NB4 (cell line): ENCODE data around the gene SURF4.

Experiments
- DNase-seq: peaks from one replicate; pipeline ENCODE4 v3.0.0; 2010; ENCODE audit warnings: low read depth
- H3K4me3 ChIP-seq: one replicate; pipeline ENCODE4 v1.5.1; 2011; ENCODE audit warnings: mild to moderate bottlenecking, low read depth, low read length, moderate library complexity
- MYC ChIP-seq: IDR thresholded peaks from 2 replicates; pipeline ENCODE4 v1.6.1; 2011; ENCODE audit warnings: low read depth, low read length
- POLR2A ChIP-seq: IDR thresholded peaks from 2 replicates; pipeline ENCODE4 v1.6.1; 2011; ENCODE audit warnings: mild to moderate bottlenecking; ENCODE audit not compliant: insufficient read length; ENCODE audit errors: extremely low read depth
- TF ChIP-seq, protein P1 (sequence below): IDR thresholded peaks from one replicate; pipeline ENCODE4 v1.5.1; 2012; ENCODE audit warnings: low read depth, low read length
- TF ChIP-seq, protein P2 (sequence below): IDR thresholded peaks from 2 replicates; pipeline ENCODE4 v1.6.1; 2011; ENCODE audit warnings: low read depth, low read length

SURF4 gene

DNA sequence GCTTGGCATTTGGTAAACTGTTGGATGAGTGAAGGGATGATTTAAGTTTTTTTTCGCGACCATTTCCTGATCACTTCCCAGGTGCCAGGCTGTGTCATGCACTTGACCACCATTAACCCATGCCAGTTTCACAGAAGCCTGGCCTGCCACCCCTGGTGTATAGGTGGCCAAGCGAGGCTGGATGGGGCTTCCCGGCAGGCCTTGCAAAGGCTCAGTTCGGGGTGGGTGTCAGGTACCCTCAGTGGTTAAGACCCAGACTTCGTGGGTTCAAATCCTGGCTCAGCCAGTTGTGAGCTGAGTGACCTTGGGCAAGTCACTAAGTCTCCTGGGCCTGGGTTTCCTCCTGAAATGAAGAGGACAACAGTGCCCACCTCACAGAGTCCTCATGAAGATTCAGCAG lies 30.3 kb downstream of the SURF4 start:
- H3K4me3 ChIP-seq, result no peak overlapping the region
- TF ChIP-seq, protein P1, sequence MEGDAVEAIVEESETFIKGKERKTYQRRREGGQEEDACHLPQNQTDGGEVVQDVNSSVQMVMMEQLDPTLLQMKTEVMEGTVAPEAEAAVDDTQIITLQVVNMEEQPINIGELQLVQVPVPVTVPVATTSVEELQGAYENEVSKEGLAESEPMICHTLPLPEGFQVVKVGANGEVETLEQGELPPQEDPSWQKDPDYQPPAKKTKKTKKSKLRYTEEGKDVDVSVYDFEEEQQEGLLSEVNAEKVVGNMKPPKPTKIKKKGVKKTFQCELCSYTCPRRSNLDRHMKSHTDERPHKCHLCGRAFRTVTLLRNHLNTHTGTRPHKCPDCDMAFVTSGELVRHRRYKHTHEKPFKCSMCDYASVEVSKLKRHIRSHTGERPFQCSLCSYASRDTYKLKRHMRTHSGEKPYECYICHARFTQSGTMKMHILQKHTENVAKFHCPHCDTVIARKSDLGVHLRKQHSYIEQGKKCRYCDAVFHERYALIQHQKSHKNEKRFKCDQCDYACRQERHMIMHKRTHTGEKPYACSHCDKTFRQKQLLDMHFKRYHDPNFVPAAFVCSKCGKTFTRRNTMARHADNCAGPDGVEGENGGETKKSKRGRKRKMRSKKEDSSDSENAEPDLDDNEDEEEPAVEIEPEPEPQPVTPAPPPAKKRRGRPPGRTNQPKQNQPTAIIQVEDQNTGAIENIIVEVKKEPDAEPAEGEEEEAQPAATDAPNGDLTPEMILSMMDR, result no peak
- TF ChIP-seq POLR2A, result no peak
- TF ChIP-seq MYC, result no peak
- TF ChIP-seq, protein P2, sequence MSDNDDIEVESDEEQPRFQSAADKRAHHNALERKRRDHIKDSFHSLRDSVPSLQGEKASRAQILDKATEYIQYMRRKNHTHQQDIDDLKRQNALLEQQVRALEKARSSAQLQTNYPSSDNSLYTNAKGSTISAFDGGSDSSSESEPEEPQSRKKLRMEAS, result no peak
- DNase-seq, result no peak

- no peak for DNase-seq
- no peak for TF ChIP-seq MYC
- no peak for TF ChIP-seq POLR2A
- TF ChIP-seq, protein P2, result no peak
- TF ChIP-seq, protein P1, result no peak
- H3K4me3 ChIP-seq, result no peak overlapping the region
Observed at GRCh38 chr9:133344979-133345378, 30.9 kb downstream of the SURF4 start.

DNA sequence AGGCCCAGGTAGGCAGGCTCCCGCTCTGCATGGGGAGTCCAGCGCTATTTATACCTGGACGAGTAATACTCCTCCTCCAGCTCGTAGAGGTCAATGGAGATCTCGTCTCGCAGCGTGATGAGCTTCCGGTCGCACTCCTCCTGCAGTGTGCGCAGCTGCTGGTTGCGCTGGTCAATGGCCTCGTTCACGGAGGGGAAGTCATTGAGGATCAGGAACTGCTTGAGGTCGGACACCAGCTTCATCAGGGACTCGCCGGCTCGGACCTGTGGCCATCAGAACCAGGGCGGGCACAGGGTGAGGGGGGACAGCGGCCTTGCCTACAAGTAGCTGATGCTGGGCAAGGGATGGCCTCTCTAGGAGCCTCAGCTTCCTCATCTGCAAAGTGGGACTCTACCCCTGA lies 31.8 kb downstream of the SURF4 start:
- TF ChIP-seq MYC, result no peak
- TF ChIP-seq, protein P2, result no peak
- DNase-seq, result no peak
- H3K4me3 ChIP-seq, result no peak overlapping the region

- peak; percentile 39 for DNase-seq
- no peak overlapping the region for H3K4me3 ChIP-seq
- TF ChIP-seq POLR2A, result no peak
- TF ChIP-seq, protein P1, result peak; percentile 22
Observed at GRCh38 chr9:133342570-133342969, 33.3 kb downstream of the SURF4 start.

GRCh38 chr9:133342069-133342406 lies 33.8 kb downstream of the SURF4 start:
- no peak overlapping the region for H3K4me3 ChIP-seq
- no peak for DNase-seq
- TF ChIP-seq MYC (no peak), POLR2A (no peak)
- TF ChIP-seq, protein P1, result peak; percentile 31
- TF ChIP-seq, protein P2, result no peak

- DNase-seq, result peak; percentile 77
- no peak overlapping the region for H3K4me3 ChIP-seq
- TF ChIP-seq MYC (peak; percentile 95), POLR2A (no peak)
- TF ChIP-seq, protein P1, result no peak
- TF ChIP-seq, protein P2, result peak; percentile 96
Observed at GRCh38 chr9:133341369-133342068, 34.3 kb downstream of the SURF4 start.
